Measurements from ENCODE around the gene OXER1.

DNA sequence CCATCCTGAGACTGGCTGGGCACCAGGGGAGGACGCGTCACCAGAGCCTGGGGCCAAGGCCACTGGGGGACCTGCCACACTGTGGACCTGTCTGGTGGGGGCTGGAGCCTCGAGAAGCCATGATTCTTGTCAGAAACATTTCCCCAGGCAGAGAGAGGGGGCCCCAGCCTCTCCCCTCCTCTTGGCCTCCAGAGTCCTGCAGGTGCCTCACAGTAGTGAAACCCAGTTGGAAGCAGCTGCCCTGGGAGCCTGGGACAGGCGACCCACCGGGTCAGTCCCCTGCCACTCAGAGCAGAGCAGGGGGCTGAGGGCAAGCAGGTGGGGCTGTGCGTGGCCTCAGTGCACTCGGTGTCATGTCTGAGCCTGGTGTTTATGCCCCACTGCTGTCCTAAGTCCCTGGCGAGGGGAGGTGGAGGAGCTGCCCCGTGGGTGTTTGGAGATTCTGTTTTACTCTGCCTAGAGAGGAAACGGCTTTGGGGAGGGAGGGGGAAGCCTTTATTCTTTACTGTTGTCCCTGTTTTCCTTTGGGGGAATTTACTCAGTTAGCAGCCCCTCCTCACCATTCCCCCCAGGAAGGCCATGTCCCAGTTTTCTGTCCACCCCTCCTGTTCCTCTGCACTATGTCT lies 7.7 kb downstream of the OXER1 start:
- TF ChIP-seq, protein P1, sequence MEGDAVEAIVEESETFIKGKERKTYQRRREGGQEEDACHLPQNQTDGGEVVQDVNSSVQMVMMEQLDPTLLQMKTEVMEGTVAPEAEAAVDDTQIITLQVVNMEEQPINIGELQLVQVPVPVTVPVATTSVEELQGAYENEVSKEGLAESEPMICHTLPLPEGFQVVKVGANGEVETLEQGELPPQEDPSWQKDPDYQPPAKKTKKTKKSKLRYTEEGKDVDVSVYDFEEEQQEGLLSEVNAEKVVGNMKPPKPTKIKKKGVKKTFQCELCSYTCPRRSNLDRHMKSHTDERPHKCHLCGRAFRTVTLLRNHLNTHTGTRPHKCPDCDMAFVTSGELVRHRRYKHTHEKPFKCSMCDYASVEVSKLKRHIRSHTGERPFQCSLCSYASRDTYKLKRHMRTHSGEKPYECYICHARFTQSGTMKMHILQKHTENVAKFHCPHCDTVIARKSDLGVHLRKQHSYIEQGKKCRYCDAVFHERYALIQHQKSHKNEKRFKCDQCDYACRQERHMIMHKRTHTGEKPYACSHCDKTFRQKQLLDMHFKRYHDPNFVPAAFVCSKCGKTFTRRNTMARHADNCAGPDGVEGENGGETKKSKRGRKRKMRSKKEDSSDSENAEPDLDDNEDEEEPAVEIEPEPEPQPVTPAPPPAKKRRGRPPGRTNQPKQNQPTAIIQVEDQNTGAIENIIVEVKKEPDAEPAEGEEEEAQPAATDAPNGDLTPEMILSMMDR (IDR thresholded peaks at IDR 0.05; ENCODE audit: low read depth, low read length, missing input control), result no peak
- TF ChIP-seq TAF1 (conservative IDR thresholded peaks at IDR 0.05), result no peak
- no peak for TF ChIP-seq SP1 (IDR thresholded peaks at IDR 0.05)
- no peak for TF ChIP-seq HNF4A (conservative IDR thresholded peaks at IDR 0.05)

Data from liver (tissue), 3 donors.